Retinal pigment epithelial cell (primary cell): ENCODE data around the gene BCL2A1.

Experiments
- DNase-seq: peaks from one replicate; pipeline ENCODE4 v3.0.0-alpha.2; 2010; ENCODE audit warnings: low read depth
- H3K4me3 ChIP-seq: 2 replicates; pipeline ENCODE4 v1.5.1; 2011; ENCODE audit warnings: mild to moderate bottlenecking, low read length, control low read depth, moderate library complexity
- TF ChIP-seq, protein P1 (sequence below): conservative IDR thresholded peaks from 2 replicates; pipeline ENCODE4 v1.5.1; 2011; ENCODE audit warnings: low read depth, low read length, control low read depth, inconsistent platforms

BCL2A1 gene

DNA sequence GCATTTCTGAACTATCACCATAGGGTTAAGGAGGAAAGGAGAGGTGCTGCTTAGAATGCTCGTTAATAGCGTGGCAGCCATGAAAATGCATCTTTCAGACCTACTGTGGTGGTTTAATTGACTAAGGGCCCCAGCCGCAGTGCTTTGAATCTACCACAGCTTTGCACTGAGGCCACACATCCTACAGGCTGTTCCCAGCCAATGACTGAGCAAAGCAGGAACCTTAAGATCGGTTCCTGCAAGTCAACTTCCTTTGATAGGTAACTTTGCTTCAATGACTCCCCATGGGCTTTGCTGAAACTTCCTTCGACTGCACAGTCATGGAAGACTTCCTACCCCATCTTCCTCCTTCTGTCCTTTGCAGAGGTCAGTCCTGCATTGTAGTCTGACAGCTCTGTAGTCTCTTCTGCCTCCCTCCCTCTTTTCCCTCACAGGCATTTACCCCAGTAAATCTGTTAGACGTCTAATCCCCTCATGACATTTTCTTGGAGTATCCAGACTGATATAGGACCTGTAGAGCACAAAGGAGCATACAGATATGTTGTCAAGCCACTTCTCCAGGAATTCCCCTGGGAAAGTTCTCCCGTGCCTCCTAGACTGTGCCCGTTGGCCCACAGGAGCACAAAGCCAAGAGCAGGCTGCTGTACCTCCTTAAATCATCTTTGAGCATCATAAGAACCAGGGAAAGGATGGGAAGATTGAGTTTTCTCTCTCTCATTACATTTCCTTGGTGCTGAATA, 2.6 kb upstream of the BCL2A1 start:
- TF ChIP-seq, protein P1, sequence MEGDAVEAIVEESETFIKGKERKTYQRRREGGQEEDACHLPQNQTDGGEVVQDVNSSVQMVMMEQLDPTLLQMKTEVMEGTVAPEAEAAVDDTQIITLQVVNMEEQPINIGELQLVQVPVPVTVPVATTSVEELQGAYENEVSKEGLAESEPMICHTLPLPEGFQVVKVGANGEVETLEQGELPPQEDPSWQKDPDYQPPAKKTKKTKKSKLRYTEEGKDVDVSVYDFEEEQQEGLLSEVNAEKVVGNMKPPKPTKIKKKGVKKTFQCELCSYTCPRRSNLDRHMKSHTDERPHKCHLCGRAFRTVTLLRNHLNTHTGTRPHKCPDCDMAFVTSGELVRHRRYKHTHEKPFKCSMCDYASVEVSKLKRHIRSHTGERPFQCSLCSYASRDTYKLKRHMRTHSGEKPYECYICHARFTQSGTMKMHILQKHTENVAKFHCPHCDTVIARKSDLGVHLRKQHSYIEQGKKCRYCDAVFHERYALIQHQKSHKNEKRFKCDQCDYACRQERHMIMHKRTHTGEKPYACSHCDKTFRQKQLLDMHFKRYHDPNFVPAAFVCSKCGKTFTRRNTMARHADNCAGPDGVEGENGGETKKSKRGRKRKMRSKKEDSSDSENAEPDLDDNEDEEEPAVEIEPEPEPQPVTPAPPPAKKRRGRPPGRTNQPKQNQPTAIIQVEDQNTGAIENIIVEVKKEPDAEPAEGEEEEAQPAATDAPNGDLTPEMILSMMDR: no peak
- no peak overlapping the region for H3K4me3 ChIP-seq
- DNase-seq: no peak

DNA sequence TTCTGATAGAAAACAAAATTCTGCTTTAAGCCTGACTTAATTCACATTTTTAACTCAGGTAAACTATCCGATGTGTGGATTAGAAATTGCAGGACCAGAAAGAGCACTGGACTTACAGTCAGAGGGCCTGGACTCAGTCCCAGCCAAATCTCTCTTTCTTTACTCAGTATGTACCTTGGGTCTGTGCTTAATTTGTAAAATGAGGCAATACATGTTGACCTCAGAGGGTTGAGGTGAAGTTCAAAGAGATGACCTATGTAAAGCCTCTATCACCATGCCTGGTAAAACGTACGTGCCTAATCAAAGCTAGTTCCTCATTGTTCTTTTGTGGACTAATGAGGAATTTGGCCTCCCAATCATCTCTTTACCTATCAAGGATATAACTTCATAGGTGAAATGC, 1.9 kb upstream of the BCL2A1 start:
- no peak for DNase-seq
- TF ChIP-seq, protein P1: no peak
- no peak overlapping the region for H3K4me3 ChIP-seq

DNA sequence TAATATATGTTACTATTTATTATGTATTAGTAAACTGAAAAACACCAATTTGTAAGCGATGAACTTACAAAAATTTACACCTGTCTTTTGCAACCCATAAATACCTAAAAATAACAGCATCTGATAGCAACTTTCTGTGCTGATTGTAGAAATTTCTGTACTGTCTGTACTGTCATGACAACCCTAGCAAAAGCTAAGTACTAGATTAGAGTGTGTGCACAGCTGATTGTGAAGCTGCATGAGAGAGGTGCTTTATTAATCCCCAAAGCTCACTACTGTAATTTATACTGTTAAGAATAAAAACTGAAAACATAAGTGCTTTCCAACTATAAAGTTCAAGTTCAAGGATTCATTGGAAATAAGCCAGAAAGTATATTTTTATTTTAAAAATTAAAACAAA, 815 bp downstream of the BCL2A1 start:
- no peak for DNase-seq
- no peak overlapping the region for H3K4me3 ChIP-seq
- TF ChIP-seq, protein P1: no peak

DNA sequence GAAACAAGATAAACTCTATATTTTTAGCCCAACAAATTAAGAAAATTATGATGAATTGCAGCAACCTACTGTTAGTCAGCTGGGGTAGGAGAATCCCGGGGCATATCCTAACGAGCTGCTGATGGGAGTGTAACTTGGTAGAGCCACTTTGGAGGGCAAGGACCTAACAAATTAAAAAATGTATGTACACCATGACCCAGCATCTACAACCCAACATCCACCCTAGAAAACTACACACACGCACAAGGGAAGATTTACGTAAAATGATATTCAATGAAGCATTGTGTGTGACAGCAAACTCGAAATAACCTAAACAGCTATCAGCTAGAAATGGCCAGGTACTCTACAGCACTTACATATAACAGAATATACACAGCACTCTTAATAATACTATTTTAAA, 1.9 kb downstream of the BCL2A1 start:
- TF ChIP-seq, protein P1: no peak
- H3K4me3 ChIP-seq: no peak overlapping the region

DNA sequence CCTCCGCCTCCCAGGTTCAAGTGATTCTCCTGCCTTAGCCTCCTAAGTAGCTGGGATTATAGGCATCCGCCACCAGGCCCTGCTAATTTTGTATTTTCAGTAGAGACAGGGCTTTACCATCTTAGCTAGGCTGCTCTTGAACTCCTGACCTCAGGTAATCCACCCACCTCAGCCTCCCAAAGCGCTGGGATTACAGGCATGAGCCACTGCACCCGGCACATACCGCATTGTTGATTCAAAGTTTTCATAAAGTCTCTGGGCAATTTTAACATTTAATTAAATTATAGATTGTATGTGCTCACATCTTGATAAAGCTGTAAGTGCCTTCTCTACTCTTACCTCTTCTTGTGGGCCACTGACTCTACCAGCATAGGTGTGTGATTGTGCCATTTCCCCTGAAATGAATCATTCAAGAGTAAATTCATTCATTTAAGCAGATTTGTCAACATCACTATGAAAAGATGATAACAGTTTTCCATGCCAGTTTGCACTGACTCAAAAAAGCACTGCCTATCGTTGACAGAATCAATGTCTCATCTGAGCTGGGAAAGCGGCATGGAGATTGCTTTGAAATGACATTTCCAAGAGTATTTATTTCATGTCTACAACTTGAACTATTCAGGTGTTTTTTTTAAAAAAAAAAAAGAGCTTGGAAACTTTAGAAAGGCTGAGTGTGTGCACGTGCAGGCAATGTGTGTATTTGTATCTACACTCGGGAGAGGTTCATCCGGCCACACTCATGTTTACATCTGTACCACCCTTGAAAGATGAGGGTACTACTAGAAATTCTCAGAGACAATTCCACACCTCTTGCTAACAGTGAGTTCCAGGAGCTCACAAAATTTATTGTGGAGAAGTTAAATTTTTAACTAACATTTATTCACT, 3.5 kb downstream of the BCL2A1 start:
- DNase-seq: no peak
- TF ChIP-seq, protein P1: no peak
- H3K4me3 ChIP-seq: no peak overlapping the region

More for the DNA sequence above, 1.9 kb downstream of the BCL2A1 start:
- no peak for DNase-seq

DNA sequence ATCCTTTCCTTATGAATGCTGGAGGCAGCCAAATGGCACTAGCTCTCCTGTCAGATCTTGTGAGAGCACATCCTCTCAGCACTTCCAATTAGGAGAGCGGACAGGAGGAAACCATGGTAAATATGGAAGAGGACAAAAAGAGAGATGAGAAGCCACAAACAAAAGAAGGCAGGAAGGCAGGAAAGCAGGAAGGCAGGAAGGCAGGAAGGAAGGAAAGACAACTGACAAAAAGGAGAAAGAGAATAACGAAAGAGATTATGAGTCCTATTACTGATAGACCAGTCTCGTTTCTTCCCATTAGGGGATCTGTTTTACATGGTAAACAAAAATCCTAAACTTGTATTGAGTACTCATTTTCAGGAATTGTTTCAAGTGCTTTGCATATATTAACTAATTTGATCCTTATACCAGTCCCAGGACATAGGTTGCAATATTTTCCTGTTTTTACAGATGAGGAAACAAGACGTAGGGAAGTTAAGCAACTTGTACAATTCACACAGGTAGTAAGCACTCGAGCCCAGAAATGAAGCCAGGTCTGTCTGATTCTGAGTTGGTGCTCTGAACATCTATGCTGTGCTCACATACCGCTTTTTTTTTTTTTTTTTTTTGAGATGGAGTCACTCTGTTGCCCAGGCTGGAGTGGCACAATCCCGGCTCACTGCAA, 4.2 kb downstream of the BCL2A1 start:
- H3K4me3 ChIP-seq: no peak overlapping the region
- DNase-seq: no peak
- TF ChIP-seq, protein P1: no peak
